Smooth muscle cell (in vitro differentiated cells): ENCODE results near the gene GOT1. TPM values are rescaled to one million over a fixed set of nuclear protein-coding genes. Genes with fewer than 3 reads are reported as not detected.

Experiments
- DNase-seq: peaks from one replicate; lab custom pipeline; 2025; ENCODE audit not compliant: unreplicated experiment; lab: John Stamatoyannopoulos, UW
- H2AFZ ChIP-seq: fragments of 200-600 bp; sonication (generic); 2 replicates; pipeline ENCODE4 v1.6.0; 2016; ENCODE audit warnings: antibody characterized with exemption, low read depth, mild to moderate bottlenecking
- H3F3A ChIP-seq: fragments of 200-600 bp; sonication (generic); 2 replicates; pipeline ENCODE4 v1.6.0; 2017; ENCODE audit warnings: antibody characterized with exemption, low read depth
- H3K27ac ChIP-seq: fragments of 200-600 bp; sonication (generic); 2 replicates; pipeline ENCODE4 v1.5.1; 2016; ENCODE audit warnings: low read depth, mild to moderate bottlenecking
- H3K27me3 ChIP-seq: fragments of 200-600 bp; sonication (generic); 2 replicates; pipeline ENCODE4 v1.6.1; 2016; ENCODE audit warnings: low read depth, mild to moderate bottlenecking
- H3K36me3 ChIP-seq: fragments of 200-600 bp; sonication (generic); 2 replicates; pipeline ENCODE4 v1.5.1; 2016; ENCODE audit warnings: low read depth
- H3K4me1 ChIP-seq: fragments of 200-600 bp; sonication (generic); 2 replicates; pipeline ENCODE4 v1.5.1; 2016; ENCODE audit warnings: low read depth
- H3K4me2 ChIP-seq: fragments of 200-600 bp; sonication (generic); 2 replicates; pipeline ENCODE4 v1.6.0; 2016; ENCODE audit warnings: mild to moderate bottlenecking
- H3K4me3 ChIP-seq: fragments of 200-600 bp; sonication (generic); 2 replicates; pipeline ENCODE4 v1.5.1; 2016; ENCODE audit warnings: mild to moderate bottlenecking
- H3K79me2 ChIP-seq: fragments of 200-600 bp; sonication (generic); 2 replicates; pipeline ENCODE4 v1.6.0; 2016; ENCODE audit warnings: low read depth, mild to moderate bottlenecking
- H3K9ac ChIP-seq: fragments of 200-600 bp; sonication (generic); 2 replicates; pipeline ENCODE4 v1.6.0; 2016; ENCODE audit warnings: low read depth
- H3K9me3 ChIP-seq: fragments of 200-600 bp; sonication (generic); replicated peaks from 2 replicates; pipeline ENCODE4 v1.5.1; 2016; ENCODE audit warnings: low read depth
- H4K20me1 ChIP-seq: fragments of 200-600 bp; sonication (generic); 2 replicates; pipeline ENCODE4 v1.6.0; 2016; ENCODE audit warnings: low read depth
- CTCF ChIP-seq: fragments of 200-600 bp; sonication (generic); IDR thresholded peaks from 2 replicates; pipeline ENCODE4 v1.5.1; 2017; ENCODE audit warnings: borderline replicate concordance, mild to moderate bottlenecking, antibody characterized with exemption; ENCODE audit not compliant: insufficient read depth, poor library complexity, severe bottlenecking
- WGBS: methylation state at CpG from one replicate; pipeline ENCODE4 v1.1.7; 2016; ENCODE audit warnings: low lambda C conversion rate; 5-methylcytosine and 5-hydroxymethylcytosine counted together
- polyA plus RNA-seq: library from polyadenylated mRNA; unstranded; fragments of >200 nt; fragmentation: Nextera tagmentation; extraction: Ambion mirVana; gene quantifications from 2 replicates; pipeline ENCODE4 v1.2.1, GENCODE V29; 2016
- total RNA-seq: library from RNA; depleted of rRNA; stranded (reverse); fragments of >200 nt; gene quantifications from 2 replicates; pipeline ENCODE4 v1.2.3, GENCODE V29; 2014

GOT1 gene
- total and polyA plus RNA-seq, 2 experiments from 2014 or later = 34.7 to 44.4 TPM

GRCh38 chr10:99389729-99390480 lies 40.5 kb downstream of the GOT1 start:
- no peak overlapping the region for H3K9ac ChIP-seq
- no peaks in the 10 kb centered on the region for H4K20me1 ChIP-seq
- H3K4me2 ChIP-seq = no peak overlapping the region
- no peaks in the 10 kb centered on the region for H3K27me3 ChIP-seq
- no peaks in the 10 kb centered on the region for H3K4me1 ChIP-seq
- WGBS = 87% methylated on average over 9 of the region's 9 CpGs
- TF ChIP-seq CTCF = no peak
- no peaks in the 10 kb centered on the region for H3F3A ChIP-seq
- H2AFZ ChIP-seq = no peak overlapping the region
- H3K27ac ChIP-seq = no peak overlapping the region
- no peak overlapping the region for H3K4me3 ChIP-seq
- H3K9me3 ChIP-seq = no peaks in the 10 kb centered on the region
- no peaks in the 10 kb centered on the region for H3K79me2 ChIP-seq
- H3K36me3 ChIP-seq = no peaks in the 10 kb centered on the region
- DNase-seq = no peak

GRCh38 chr10:99387541-99387940 lies 42.9 kb downstream of the GOT1 start:
- Histone ChIP-seq H3K4me1 (no peaks in the 10 kb centered on the region), H3K27me3 (no peaks in the 10 kb centered on the region), H3K9me3 (no peaks in the 10 kb centered on the region), H3K27ac (no peak overlapping the region), H3K79me2 (no peaks in the 10 kb centered on the region), H3K4me2 (no peak overlapping the region), H3K9ac (no peak overlapping the region), H3K36me3 (no peaks in the 10 kb centered on the region), H2AFZ (no peak overlapping the region), H3K4me3 (no peak overlapping the region), H4K20me1 (no peaks in the 10 kb centered on the region), H3F3A (no peaks in the 10 kb centered on the region)
- WGBS = 93% methylated on average over 11 of the region's 11 CpGs
- no peak for DNase-seq
- no peak for TF ChIP-seq CTCF

- H3K9ac ChIP-seq = no peak overlapping the region
- WGBS = 90% methylated on average over 4 of the region's 4 CpGs
Observed at GRCh38 chr10:99387071-99387470, 43.4 kb downstream of the GOT1 start.

More at GRCh38 chr10:99387071-99387470, 43.4 kb downstream of the GOT1 start:
- no peaks in the 10 kb centered on the region for H3K79me2 ChIP-seq
- H3K9me3 ChIP-seq = no peaks in the 10 kb centered on the region
- no peak overlapping the region for H3K4me3 ChIP-seq
- no peak for TF ChIP-seq CTCF
- no peaks in the 10 kb centered on the region for H3K4me1 ChIP-seq
- no peaks in the 10 kb centered on the region for H3F3A ChIP-seq
- no peak overlapping the region for H3K27ac ChIP-seq
- DNase-seq = no peak
- no peaks in the 10 kb centered on the region for H3K27me3 ChIP-seq
- H2AFZ ChIP-seq = no peak overlapping the region
- no peaks in the 10 kb centered on the region for H3K36me3 ChIP-seq
- no peaks in the 10 kb centered on the region for H4K20me1 ChIP-seq
- no peak overlapping the region for H3K4me2 ChIP-seq
